Fibroblast of the aortic adventitia (primary cell): ENCODE measurements around the gene RAB17. TPM values are rescaled to one million over a fixed set of nuclear protein-coding genes. Genes with fewer than 3 reads are reported as not detected.
A peak's percentile ranks its signal among the peaks of the same experiment; 100 is the strongest.

Source experiments
- DNase-seq: peaks from one replicate; pipeline ENCODE4 v3.0.0-alpha.2; 2010; ENCODE audit warnings: low read depth
- H3K4me3 ChIP-seq: 2 replicates; pipeline ENCODE4 v1.5.1; 2011; ENCODE audit warnings: low read depth, mild to moderate bottlenecking, control low read depth, low read length, moderate library complexity
- total RNA-seq: library from RNA; depleted of rRNA; stranded (reverse); fragments of >200 nt; gene quantifications from 2 replicates; pipeline ENCODE4 v1.2.3, GENCODE V29; 2012; ENCODE audit warnings: low replicate concordance
- TF ChIP-seq, protein P1 (sequence below): IDR thresholded peaks from 2 replicates; pipeline ENCODE4 v1.5.1; 2011; ENCODE audit warnings: mild to moderate bottlenecking, low read length, control low read depth, inconsistent platforms; ENCODE audit not compliant: insufficient read depth

RAB17 gene
- total RNA-seq, 1 donor: 0.54 TPM

DNA sequence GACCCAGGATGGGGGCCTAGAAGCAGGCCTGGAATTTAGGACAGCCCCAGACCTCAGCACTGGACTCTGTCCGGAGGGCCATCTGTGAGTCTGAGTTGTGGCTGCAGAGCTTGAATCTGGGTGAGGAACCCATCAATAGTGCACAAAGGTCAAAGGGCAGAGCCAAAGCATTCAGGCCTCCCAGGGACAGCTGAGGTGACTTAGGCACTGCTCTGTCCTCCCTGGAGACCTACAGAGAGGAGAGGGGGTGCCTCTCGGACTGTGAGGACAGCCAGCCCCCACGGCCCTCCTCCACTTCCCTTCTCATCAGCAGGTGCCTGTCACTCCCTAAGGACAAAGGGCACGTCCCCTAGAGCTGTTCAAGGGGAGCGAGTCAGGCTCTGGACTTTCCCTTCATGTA is 49.3 kb downstream of the RAB17 start:
- no peak overlapping the region for H3K4me3 ChIP-seq
- no peak for DNase-seq
- TF ChIP-seq, protein P1, sequence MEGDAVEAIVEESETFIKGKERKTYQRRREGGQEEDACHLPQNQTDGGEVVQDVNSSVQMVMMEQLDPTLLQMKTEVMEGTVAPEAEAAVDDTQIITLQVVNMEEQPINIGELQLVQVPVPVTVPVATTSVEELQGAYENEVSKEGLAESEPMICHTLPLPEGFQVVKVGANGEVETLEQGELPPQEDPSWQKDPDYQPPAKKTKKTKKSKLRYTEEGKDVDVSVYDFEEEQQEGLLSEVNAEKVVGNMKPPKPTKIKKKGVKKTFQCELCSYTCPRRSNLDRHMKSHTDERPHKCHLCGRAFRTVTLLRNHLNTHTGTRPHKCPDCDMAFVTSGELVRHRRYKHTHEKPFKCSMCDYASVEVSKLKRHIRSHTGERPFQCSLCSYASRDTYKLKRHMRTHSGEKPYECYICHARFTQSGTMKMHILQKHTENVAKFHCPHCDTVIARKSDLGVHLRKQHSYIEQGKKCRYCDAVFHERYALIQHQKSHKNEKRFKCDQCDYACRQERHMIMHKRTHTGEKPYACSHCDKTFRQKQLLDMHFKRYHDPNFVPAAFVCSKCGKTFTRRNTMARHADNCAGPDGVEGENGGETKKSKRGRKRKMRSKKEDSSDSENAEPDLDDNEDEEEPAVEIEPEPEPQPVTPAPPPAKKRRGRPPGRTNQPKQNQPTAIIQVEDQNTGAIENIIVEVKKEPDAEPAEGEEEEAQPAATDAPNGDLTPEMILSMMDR: no peak

DNA sequence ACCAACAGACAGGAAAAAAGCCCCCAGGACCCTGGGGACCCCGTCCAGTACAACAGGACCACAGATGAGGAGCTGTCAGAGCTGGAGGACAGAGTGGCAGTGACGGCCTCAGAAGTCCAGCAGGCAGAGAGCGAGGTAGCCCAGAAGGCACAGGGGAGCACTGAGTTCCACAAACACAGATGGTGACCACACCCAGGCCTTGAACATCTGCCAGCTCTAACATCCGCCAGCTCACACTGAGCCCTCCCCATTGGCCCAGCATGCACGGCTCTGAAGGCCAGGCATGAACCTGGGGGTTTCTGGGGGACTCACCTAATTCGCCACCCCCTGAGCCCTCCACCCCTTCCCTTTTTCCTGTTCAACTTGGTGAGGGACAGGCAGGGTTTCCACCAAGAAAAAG is 49.7 kb downstream of the RAB17 start:
- H3K4me3 ChIP-seq: no peak overlapping the region
- DNase-seq: peak; percentile 80
- TF ChIP-seq, protein P1: no peak

DNA sequence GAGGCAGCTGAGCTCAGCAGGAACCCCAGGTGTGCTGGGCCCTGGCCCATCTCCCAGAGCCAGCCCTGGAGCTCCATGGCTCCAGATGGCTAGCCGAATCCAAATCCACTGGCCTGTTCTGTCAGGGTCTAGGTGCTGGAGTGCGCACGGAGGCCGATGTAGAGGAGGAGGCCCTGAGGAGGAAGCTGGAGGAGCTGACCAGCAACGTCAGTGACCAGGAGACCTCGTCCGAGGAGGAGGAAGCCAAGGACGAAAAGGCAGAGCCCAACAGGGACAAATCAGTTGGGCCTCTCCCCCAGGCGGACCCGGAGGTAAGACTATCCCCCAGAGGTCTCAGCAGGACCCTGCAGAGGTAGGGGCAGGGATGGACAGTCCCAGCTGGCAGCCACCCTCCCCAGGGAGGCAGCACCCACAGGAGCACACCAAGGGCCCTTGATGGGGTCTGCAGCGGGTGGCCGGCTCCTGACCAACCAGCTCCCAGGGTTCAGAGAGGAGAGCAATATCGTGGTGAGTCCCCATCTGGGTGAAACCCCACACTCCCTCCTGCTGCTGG is 50.2 kb downstream of the RAB17 start:
- H3K4me3 ChIP-seq: no peak overlapping the region
- DNase-seq: no peak
- TF ChIP-seq, protein P1: no peak

DNA sequence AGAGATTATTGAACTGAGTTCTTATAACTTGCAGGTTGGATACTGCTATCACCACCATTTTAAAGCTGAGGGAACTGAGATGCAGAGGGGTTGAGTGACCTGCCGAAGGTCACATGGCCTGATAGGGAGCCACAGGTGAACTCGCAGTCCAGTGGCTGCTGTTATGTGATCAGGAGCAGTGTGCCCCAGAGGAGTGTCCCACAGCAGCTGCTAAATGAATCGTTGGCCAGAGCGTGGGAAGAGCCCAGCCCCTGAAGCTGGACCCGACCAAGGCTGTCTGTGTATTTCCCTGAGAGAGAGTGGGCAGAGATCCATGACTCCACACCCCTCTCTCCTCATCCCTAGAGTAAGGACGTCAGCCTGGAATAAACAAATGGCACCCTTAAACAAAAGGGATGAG is 50.9 kb downstream of the RAB17 start:
- DNase-seq: peak; percentile 8

DNA sequence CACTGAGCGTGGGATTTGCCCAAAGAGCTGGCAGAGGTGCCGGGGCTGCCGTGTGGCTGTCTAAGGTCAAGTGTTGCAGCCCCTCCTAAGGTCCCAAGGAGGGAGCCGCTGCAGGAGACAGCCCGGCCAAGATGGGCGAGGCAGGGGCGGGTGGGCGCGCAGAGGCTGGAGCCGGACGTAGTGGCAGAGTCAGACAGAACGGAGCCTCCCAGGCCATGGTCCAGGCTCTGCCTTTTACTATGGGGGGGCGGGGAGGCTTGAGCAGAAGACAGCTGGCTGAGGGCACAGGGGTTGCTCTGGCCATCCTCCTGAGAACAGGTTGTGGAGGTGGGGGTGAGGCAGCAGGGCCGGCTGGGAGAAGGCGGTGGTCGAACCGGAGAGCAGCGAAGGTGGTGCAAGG is 51.6 kb downstream of the RAB17 start:
- TF ChIP-seq, protein P1: no peak
- H3K4me3 ChIP-seq: no peak overlapping the region
- DNase-seq: no peak

More for the DNA sequence above, 50.9 kb downstream of the RAB17 start:
- no peak overlapping the region for H3K4me3 ChIP-seq
- TF ChIP-seq, protein P1: no peak

DNA sequence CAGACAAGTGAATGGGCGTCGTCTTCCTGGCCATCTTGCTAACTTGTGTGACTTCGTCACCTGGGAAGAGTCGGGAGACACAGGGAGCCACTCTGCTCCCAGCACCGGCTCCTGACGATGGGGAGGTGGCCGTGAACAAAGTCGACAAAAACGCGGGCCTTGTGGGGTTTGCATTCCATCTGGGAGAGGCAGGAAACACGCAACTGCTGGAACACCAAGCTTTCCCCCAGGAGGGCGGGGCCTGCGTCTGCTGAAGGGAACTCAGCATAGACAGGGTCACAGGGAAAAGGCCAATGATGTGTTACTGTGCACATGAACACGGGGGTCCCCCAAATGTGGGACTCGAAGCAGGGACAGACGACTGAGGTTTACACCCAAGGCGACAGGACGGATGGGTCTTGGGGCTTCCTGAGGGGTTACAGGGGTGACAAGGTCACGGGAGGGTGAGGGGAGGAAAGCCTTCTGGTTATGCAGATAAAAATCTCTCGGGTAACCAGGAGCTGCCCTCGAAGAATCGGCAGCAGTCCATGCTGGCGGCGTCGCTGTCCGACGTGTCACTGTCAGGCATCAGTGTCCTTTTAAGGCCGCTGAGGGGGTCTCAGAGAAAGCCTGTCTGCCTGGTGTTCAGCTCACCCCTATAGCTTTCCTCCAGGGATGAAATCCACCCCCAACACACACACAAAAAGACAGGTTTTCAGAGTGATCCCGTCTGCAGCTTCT is 52.4 kb downstream of the RAB17 start:
- H3K4me3 ChIP-seq: no peak overlapping the region
- no peak for DNase-seq
- TF ChIP-seq, protein P1: no peak
